Measurements from ENCODE around the gene AP1M2. TPM values are rescaled to one million over a fixed set of nuclear protein-coding genes. Genes with fewer than 3 reads are reported as not detected.
A peak's percentile ranks its signal among the peaks of the same experiment; 100 is the strongest.

AP1M2 gene
- total RNA-seq, 1 donor from 2014 or later, result not detected

GRCh38 chr19:10566658-10567410, 20.3 kb downstream of the AP1M2 start:
- Mint-ChIP-seq H3K27ac (peak overlapping the region; percentile 91), H3K27me3 (ENCODE audit: low read depth) (no peaks in the 10 kb centered on the region), H3K4me1 (ENCODE audit: low read depth) (peaks cover 38% of the 10 kb centered on the region), H3K9me3 (no peaks in the 10 kb centered on the region), H3K4me3 (ENCODE audit: low read depth) (peak overlapping the region; percentile 91), H3K36me3 (ENCODE audit: low read depth) (peaks cover 41% of the 10 kb centered on the region)
- DNase-seq (ENCODE audit: low spot score), result peak; percentile 60
- intact Hi-C loops (cut with micrococcal nuclease), result loop anchor here (1.0 to 5.0 kb wide), 4 partner anchors 65 to 462 kb away; partner anchors contain the start of genes CDC37 and KEAP1

- Mint-ChIP-seq H3K4me1 (ENCODE audit: low read depth) (peaks cover 38% of the 10 kb centered on the region), H3K27me3 (ENCODE audit: low read depth) (no peaks in the 10 kb centered on the region), H3K4me3 (ENCODE audit: low read depth) (peak overlapping the region; percentile 91), H3K9me3 (no peaks in the 10 kb centered on the region), H3K27ac (peak overlapping the region; percentile 91), H3K36me3 (ENCODE audit: low read depth) (peaks cover 46% of the 10 kb centered on the region)
- DNase-seq (ENCODE audit: low spot score), result no peak
- intact Hi-C loops (cut with micrococcal nuclease), result loop anchor here (1.0 to 5.0 kb wide), 4 partner anchors 64 to 462 kb away; partner anchors contain the start of genes CDC37 and KEAP1
Observed at GRCh38 chr19:10566408-10566657, 20.8 kb downstream of the AP1M2 start.

DNA sequence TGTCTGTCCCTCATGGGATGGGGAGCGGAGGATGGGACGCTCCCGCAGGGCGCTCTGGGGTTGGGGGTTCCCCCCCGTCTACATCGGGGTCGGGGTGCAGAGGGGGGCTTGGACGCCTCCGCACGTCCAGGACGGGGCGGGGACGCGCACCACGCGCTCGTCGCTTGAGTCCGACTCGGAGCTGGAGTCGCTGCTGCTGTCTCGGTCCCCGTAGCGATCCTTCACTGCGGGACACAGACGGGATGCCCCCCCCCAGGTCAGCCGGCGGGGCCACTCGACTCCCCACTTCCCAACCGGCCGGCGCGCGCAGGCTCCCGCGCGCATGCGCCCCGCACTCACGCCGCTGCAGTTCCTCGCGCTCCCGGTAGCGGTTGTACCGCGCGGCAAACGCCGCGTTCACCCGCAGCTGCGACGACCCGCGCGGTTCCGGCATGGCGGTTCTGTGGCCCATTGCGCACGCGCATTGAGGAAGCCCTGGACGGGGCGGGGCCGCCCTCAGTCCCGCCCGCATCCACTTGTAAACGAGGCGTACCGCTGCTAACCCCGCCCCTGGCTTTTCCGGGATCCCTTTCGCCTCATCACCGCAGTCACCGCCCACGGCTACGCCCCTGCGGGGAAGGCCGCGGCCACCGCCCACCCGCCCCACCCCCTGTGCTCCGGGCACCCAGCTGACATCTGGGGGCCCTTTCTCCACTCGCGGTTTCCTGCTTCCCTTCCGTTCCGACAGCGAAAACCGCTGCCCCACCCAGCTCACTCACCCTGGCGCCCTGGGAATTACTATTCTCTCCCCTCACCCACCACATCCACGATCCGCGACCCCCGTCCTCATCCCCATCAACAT, 21.3 kb downstream of the AP1M2 start, which contains the start of gene KRI1:
Gene KRI1 (minus strand): TSS at position 444 of the 841 bp plus-strand sequence. CDS start 11 bp downstream, at position 433.
- intact Hi-C loops (cut with micrococcal nuclease), result loop anchor here (1.0 to 5.0 kb wide), 4 partner anchors 63 to 461 kb away; partner anchors contain the start of genes CDC37 and KEAP1
- DNase-seq (ENCODE audit: low spot score), result peak; percentile 99
- H3K27ac Mint-ChIP-seq, result peak within 1 kb of the TSS; percentile 91
- H3K27me3 Mint-ChIP-seq (ENCODE audit: low read depth), result no peaks in the 10 kb centered on the region
- peaks cover 38% of the 10 kb centered on the region for H3K4me1 Mint-ChIP-seq (ENCODE audit: low read depth)
- H3K36me3 Mint-ChIP-seq (ENCODE audit: low read depth), result peaks cover 51% of the 10 kb centered on the region
- no peaks in the 10 kb centered on the region for H3K9me3 Mint-ChIP-seq
- peak within 1 kb of the TSS; percentile 91 for H3K4me3 Mint-ChIP-seq (ENCODE audit: low read depth)

- peaks cover 58% of the 10 kb centered on the region for H3K36me3 Mint-ChIP-seq (ENCODE audit: low read depth)
Observed at GRCh38 chr19:10565028-10565566, 22.0 kb downstream of the AP1M2 start.

DNA sequence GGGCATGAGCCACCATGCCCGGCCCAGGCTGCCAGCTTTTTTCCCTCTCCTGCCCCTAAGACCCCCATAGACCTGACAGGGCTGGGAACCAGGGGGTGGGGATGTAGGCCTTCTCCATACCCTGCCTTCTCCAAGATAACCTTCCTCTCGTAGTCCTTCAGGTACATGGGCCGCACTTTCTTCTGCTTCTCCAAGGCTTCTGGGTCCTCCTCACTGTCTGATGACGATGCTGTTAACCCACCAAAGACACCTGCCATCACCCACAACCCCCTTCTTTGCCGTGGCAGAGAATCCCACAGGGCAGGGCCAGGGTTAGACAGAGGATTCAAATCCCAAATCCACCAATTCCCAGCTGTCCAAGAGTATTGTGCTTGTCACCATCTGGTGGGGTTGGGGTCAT, 24.5 kb downstream of the AP1M2 start:
- DNase-seq (ENCODE audit: low spot score), result no peak
- intact Hi-C loops (cut with micrococcal nuclease), result no loop called here
- Mint-ChIP-seq H3K36me3 (ENCODE audit: low read depth) (peaks cover 73% of the 10 kb centered on the region), H3K4me3 (ENCODE audit: low read depth) (no peak overlapping the region), H3K4me1 (ENCODE audit: low read depth) (peaks cover 24% of the 10 kb centered on the region), H3K9me3 (no peaks in the 10 kb centered on the region), H3K27me3 (ENCODE audit: low read depth) (no peaks in the 10 kb centered on the region), H3K27ac (no peak overlapping the region)

More at GRCh38 chr19:10565028-10565566, 22.0 kb downstream of the AP1M2 start:
- H3K4me1 Mint-ChIP-seq (ENCODE audit: low read depth), result peaks cover 35% of the 10 kb centered on the region
- peak overlapping the region; percentile 91 for H3K4me3 Mint-ChIP-seq (ENCODE audit: low read depth)
- peak; percentile 51 for DNase-seq (ENCODE audit: low spot score)
- intact Hi-C loops (cut with micrococcal nuclease), result loop anchor here (5.0 kb wide), 2 partner anchors 63 to 192 kb away; partner anchors contain the start of gene KEAP1
- H3K27ac Mint-ChIP-seq, result peak overlapping the region; percentile 91
- no peaks in the 10 kb centered on the region for H3K27me3 Mint-ChIP-seq (ENCODE audit: low read depth)
- H3K9me3 Mint-ChIP-seq, result no peaks in the 10 kb centered on the region

- H3K27me3 Mint-ChIP-seq (ENCODE audit: low read depth), result no peaks in the 10 kb centered on the region
- no peak for DNase-seq (ENCODE audit: low spot score)
- no peak overlapping the region for H3K4me3 Mint-ChIP-seq (ENCODE audit: low read depth)
- H3K4me1 Mint-ChIP-seq (ENCODE audit: low read depth), result peaks cover 15% of the 10 kb centered on the region
- H3K9me3 Mint-ChIP-seq, result no peaks in the 10 kb centered on the region
- peaks cover 66% of the 10 kb centered on the region for H3K36me3 Mint-ChIP-seq (ENCODE audit: low read depth)
- no peak overlapping the region for H3K27ac Mint-ChIP-seq
- intact Hi-C loops (cut with micrococcal nuclease), result no loop called here
Observed at GRCh38 chr19:10560154-10560553, 27.0 kb downstream of the AP1M2 start.

GRCh38 chr19:10557603-10558197, 29.4 kb downstream of the AP1M2 start:
- DNase-seq (ENCODE audit: low spot score), result no peak
- H3K4me3 Mint-ChIP-seq (ENCODE audit: low read depth), result no peak overlapping the region
- H3K4me1 Mint-ChIP-seq (ENCODE audit: low read depth), result peaks cover 28% of the 10 kb centered on the region
- H3K27me3 Mint-ChIP-seq (ENCODE audit: low read depth), result no peaks in the 10 kb centered on the region
- no peak overlapping the region for H3K27ac Mint-ChIP-seq
- H3K9me3 Mint-ChIP-seq, result no peaks in the 10 kb centered on the region
- intact Hi-C loops (cut with micrococcal nuclease), result no loop called here
- H3K36me3 Mint-ChIP-seq (ENCODE audit: low read depth), result peaks cover 77% of the 10 kb centered on the region

- Mint-ChIP-seq H3K9me3 (no peaks in the 10 kb centered on the region), H3K4me1 (ENCODE audit: low read depth) (peaks cover 35% of the 10 kb centered on the region), H3K27ac (no peak overlapping the region), H3K27me3 (ENCODE audit: low read depth) (no peaks in the 10 kb centered on the region), H3K4me3 (ENCODE audit: low read depth) (no peak overlapping the region), H3K36me3 (ENCODE audit: low read depth) (peaks cover 78% of the 10 kb centered on the region)
- no peak for DNase-seq (ENCODE audit: low spot score)
- intact Hi-C loops (cut with micrococcal nuclease), result no loop called here
Observed at GRCh38 chr19:10555610-10555973, 31.5 kb downstream of the AP1M2 start.

GRCh38 chr19:10554760-10555609, 32.1 kb downstream of the AP1M2 start:
- intact Hi-C loops (cut with micrococcal nuclease), result loop anchor here (5.0 kb wide), 1 partner anchor 48 kb away; no protein-coding TSS in a partner anchor
- Mint-ChIP-seq H3K36me3 (ENCODE audit: low read depth) (peaks cover 78% of the 10 kb centered on the region), H3K4me1 (ENCODE audit: low read depth) (peaks cover 37% of the 10 kb centered on the region)

DNA sequence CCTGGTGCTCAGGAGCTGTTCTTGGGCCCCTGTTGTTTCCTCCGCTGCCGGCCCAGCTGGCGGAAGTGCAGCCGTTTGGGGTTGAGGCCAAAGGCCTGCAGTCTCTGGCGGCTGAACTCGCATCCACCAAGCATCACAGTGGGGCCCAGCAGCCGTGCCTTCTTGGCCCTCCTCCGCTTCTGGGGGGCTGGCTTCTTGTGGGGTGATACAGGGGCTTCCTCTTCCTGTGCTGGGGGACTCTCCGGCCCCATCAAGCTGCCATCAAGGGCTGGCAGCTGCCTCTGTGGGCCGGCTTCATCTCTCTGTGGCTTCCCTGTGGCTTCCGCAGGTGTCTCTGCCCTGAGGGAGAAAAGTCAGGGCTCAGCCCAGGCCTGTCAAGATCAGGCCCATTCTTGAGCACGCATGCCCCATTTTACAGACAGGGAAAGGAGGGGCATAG, 33.1 kb downstream of the AP1M2 start:
- Mint-ChIP-seq H3K27ac (peak overlapping the region; percentile 85), H3K4me3 (ENCODE audit: low read depth) (peak overlapping the region; percentile 37), H3K36me3 (ENCODE audit: low read depth) (peaks cover 78% of the 10 kb centered on the region), H3K9me3 (no peaks in the 10 kb centered on the region), H3K27me3 (ENCODE audit: low read depth) (no peaks in the 10 kb centered on the region), H3K4me1 (ENCODE audit: low read depth) (peaks cover 37% of the 10 kb centered on the region)
- intact Hi-C loops (cut with micrococcal nuclease), result loop anchor here (5.0 kb wide), 1 partner anchor 47 kb away; no protein-coding TSS in a partner anchor
- peak; percentile 68 for DNase-seq (ENCODE audit: low spot score)

More at GRCh38 chr19:10554760-10555609, 32.1 kb downstream of the AP1M2 start:
- H3K27me3 Mint-ChIP-seq (ENCODE audit: low read depth), result no peaks in the 10 kb centered on the region
- no peak for DNase-seq (ENCODE audit: low spot score)
- H3K9me3 Mint-ChIP-seq, result no peaks in the 10 kb centered on the region
- peak overlapping the region; percentile 85 for H3K27ac Mint-ChIP-seq
- peak overlapping the region; percentile 2 for H3K4me3 Mint-ChIP-seq (ENCODE audit: low read depth)

GRCh38 chr19:10553087-10553667, 33.9 kb downstream of the AP1M2 start:
- no peaks in the 10 kb centered on the region for H3K27me3 Mint-ChIP-seq (ENCODE audit: low read depth)
- intact Hi-C loops (cut with micrococcal nuclease), result loop anchor here (5.0 kb wide), 1 partner anchor 46 kb away; no protein-coding TSS in a partner anchor
- H3K4me3 Mint-ChIP-seq (ENCODE audit: low read depth), result peak overlapping the region; percentile 30
- DNase-seq (ENCODE audit: low spot score), result no peak
- peaks cover 37% of the 10 kb centered on the region for H3K4me1 Mint-ChIP-seq (ENCODE audit: low read depth)
- H3K27ac Mint-ChIP-seq, result peak overlapping the region; percentile 85
- H3K9me3 Mint-ChIP-seq, result no peaks in the 10 kb centered on the region
- peaks cover 81% of the 10 kb centered on the region for H3K36me3 Mint-ChIP-seq (ENCODE audit: low read depth)
